Measurements from ENCODE around the gene ADCY9.

Gene ADCY9

DNA sequence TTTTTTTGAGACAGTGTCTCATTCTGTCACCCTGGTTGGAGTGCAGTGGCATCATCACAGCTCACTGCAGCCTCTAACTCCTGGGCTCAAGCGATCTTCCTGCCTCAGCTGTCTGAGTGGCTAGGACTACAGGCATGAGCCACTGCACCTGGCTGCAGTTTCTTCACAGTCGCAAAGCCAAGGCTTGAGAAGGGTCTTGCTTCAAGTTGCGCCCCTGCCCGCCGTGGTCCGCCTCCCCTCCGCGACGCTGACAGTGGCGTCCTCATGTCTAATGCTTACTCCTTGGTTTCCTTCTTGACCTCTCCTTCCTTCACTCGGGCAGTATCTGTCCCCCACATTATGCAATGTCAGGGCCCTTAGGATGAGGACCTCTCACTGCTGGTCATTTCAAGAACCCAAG lies 112.7 kb downstream of the ADCY9 start:
- DNase-seq (ENCODE audit: low spot score), result no peak

DNA sequence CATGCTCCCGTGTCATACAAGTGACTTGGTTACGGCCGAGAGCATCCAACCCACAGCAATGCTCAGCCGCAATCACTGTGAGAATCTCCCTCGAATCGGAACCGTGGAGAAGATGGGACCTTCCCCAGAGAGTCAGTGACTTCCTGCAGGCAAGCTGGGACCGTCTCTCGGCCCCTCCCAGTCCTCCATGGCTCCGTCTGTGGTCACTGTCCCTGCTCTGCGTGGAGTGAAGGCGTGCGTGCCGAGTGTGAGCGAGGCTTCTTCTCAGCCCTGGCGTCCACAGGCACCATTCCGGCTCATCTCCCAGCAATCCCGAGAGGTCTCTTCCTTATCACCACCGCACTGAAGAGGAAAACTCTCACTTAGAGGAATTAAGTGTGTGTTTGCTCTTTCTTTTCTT lies 113.1 kb downstream of the ADCY9 start:
- DNase-seq (ENCODE audit: low spot score), result no peak

DNA sequence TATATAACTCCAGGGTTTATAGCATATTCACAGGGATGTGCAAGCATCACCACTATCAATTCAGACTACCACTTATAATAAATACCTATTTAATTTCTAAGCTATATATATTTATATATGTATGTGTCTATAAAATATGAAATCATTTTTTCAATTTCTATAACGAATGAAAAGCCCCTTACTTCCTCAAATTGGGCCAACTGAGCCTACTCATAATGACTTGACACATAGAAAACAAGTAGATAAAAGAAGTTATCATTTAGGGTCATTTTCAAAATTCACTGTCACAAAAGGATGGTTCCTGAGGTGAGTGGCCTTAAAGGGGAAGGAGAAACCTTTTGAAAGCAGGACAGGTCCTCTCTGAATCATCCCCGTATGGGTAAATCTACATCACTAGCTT lies 114.1 kb downstream of the ADCY9 start:
- DNase-seq (ENCODE audit: low spot score), result no peak

DNA sequence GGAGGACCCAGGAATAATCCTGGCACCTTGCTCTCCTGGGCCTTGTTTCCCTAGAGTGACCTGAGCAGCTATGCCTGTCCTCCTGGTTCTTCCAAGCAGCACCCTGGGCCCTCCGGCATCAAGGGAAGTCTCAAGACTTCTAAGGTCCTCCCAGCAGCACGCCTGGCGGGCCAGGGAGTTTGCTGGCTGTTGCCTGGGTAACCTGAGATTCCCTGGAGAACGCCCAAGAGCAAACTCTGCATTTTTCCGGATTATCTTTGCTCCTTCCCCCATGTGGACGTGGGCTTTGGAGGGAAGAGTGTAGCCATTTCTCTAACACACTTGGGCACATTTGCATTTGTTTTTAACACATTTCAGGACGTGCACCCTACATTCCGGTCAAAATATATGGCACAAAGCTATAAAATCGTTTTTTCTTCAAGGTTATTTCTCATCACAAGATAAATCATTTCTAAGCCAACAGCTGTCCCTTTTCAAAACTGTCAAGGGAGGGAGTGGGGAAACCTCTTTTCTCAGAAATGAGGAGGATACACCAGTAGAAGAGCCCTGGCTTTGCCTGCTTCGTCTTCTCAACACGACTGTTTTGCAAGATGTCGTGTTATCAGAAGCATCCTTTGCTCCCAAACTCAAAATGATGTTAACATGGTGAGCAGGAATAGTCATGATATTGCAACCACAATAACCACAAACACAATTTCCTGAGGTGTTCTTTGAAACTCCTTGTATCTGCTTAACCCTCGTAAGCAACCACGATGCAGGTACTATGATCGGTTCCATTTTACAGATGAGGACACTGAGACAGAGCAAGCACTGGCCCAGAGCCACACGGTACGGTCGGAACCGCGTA lies 116.5 kb downstream of the ADCY9 start:
- no peak for DNase-seq (ENCODE audit: low spot score)

DNA sequence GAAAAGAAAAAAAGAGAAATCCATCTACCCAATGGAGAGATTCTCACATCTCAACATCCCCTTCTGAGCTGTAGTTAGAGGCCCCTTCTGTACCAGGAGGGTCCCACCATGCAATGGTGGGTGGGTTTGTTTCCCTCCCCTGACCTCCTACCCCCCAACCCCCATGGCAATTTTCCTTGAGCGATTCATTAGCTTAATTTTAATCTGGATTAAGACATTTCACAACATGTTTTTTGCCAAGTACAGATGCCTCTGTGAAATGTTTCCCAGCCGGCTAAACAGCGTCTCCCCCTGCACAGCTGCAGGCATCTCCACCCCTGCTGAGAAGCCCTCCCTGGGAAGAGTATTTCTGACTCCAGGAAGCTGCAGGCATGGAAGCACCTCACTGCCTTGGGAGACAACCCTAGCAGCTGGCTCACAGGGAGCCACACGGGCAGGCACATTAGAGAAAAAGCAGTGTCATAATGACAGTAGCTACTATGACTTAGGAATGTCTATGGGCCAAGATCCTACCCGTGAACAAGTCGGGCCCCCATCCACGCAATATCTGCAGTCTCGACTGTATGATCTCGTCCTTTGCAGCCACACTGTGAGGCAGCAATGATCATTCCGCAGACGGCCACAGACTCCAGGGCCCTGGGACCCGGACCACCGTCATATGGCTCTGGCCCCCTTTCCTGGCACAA lies 117.3 kb downstream of the ADCY9 start:
- no peak for DNase-seq (ENCODE audit: low spot score)

DNA sequence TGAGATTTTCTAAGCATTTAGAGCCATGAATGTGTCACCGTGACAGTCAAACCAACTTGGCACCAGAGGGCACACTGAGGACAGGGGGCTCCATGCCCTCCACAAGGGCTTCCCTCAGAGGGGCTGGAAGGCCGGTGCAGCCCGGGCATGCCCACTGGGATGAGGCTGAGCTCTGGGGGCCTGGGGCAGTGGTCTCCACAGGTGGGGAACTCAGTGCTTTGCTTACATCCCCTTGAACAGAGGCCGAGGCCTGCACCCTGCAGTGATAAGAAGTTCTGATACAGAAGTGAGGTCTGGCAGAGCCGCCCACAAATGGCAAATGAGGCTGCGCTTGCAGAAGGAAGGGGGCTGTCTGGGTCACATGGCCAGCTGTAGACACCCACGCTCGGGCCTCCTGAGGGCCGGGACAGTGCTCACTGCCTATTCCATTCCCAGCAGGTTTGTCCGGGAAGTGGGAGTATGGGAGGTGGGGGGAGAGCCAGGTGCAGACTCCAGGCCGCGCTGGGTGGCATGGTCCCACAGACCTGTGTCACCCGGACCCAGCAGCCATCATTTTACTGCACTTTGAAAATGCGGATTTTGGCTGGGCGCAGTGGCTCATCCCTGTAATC lies 118.9 kb downstream of the ADCY9 start:
- DNase-seq (ENCODE audit: low spot score), result no peak

DNA sequence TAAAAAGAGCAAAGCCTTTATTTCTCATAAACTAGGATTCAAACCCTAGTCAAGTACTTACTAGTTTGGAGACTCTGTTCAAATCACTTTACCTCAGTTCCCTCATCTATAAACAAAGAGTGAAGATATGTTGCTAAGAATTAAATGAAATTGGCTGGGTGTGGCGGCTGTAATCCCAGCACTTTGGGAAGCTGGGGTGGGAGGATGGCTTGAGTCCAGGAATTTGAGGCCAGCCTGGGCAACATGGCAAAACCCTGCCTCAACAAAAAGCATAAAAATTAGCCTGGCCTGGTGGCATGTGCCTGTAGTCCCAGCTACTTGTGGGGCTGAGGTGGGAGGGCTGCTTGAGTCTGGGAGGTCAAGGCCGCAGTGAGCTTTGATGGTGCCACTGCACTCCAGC lies 121.2 kb downstream of the ADCY9 start:
- DNase-seq (ENCODE audit: low spot score), result no peak

DNA sequence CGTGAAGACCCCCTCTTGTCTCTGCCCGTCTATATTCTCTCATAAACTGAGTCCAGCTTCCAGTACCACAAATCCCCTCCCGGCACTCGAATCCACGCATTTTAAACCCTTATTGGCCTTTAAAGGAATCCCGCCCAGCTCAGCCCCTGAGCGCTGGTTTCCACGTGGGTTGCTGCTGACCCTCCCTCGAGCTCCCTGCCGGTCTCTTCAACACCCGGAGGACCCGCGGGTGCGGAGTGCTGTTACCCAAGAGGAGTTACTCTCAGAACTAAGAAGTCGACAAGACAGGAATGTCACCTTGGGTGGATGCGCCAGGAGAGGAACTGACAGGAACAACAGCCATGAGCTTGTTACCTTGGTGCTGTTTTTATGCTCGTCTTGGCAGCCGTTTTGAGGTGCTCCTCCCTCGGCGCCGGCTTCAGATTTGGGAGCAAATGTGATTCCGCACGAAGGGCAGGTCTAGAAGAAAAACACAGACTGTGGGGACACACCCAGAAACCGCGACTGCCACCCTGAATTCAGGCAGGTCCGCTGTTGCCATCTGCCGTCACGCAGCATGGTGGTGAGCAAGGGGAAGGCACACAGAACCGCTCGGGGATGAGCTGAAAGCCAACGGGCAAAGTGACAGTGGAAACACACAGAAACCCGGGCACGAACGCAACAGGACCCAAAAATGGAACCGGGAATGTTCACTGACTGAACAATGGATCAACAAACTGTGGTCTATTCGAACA lies 123.0 kb downstream of the ADCY9 start:
- no peak for DNase-seq (ENCODE audit: low spot score)

DNA sequence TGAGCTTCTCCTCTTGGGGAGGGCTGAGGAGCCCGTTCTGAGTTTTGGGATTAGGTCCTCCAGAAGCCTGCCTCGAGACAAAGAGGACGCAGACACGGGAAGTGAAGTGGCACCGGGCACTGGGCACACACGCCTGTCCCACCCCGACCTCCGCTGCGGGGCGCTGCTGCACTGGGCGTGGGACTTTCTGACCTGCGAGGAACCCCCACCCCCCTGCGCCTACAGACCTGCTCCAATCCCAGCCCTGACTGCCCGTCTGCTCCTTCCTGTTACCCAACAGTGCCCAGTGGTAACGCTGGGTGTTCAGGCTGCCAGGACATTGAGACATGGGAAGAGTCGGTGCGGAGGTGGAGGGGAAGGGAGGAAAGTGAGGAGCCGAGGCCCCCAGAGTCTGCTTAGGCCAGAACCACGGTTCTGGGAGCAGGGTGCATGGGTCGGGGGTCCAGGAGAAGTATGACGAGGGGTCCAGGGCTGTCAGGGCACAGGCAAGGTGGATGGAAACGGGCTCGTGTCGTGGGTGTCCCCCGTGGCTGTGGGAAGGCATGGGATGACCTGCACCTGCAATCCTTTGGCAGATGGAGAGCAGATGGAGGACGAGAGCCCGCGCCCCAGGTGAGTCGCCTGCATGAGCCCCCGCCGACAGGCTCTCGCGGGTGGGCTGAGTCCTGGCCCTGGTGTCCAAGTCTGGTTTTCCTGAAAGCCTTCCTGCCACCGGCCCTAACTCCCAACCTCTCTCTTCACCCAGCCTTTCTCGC lies 123.8 kb downstream of the ADCY9 start:
- DNase-seq (ENCODE audit: low spot score), result no peak

DNA sequence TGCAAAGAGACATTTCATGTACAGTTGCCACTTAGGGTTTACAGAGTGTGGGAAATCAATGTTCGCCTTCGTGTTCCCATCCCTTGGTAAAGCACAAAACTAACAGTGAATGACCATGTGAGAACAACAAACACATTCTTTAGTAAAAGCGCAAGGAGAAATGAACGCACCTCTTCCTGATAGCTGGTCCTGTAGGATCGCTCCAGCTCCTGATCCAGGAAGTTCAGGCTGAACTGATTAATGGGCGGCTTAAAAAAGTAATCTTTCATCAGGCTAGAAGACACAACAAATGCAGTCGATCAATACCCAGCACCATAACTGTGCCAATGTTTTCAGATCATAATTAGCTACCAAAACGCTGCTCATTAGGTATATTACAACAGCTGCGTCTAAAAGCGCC lies 127.4 kb downstream of the ADCY9 start:
- no peak for DNase-seq (ENCODE audit: low spot score)

DNA sequence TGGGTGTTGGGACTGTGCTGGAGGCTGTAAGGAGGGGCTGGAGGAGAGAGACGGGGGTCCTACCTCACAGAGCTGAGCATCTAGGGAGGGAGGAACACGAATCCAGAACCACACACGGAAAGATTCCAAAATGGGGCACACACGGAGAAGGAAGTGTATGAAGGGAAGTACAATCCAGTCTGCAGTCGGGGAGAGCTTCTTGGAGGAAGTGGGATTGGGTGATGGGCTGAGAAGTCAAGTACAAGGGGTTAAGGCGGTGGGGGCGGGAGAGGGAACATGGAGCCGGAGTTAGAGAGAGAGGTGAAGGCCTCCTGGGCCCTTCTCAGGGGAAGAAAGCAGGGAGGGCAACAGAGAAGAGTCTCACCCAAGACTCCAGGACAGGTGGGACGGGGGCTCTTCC lies 128.2 kb downstream of the ADCY9 start:
- no peak for DNase-seq (ENCODE audit: low spot score)

DNA sequence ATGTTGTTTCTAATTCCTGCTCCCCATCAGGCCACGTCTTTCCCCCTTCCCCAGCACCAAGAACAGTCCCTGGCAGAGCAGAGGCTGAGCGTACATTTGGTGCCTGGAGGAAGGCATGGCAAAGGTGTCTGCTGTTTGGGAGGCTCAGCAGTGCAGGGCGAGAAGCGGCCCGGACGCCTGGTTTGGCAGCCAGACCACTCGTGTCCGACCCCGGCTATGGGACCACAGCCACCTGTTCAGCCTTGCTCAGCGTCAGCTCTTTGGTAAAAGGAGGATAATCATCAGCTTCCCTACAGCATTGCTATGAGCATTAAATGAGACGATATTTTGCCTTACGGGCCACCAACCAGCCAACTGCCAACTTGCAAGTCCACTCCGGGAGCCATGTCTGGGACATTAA lies 129.0 kb downstream of the ADCY9 start:
- DNase-seq (ENCODE audit: low spot score), result no peak

DNA sequence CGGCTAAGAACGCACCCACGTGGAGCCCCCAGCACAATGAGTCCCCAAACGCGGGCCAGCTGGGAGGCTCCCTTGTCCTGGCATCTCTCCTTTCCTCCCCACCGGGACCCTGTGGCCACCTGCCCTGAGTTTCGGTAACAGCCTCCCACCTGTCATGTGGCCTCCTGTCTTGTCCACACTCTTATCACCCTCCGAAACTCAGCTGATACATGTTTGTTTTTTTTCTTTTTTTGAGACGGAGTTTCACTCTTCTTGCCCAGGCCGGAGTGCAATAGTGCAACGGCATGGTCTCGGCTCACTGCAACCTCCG lies 130.1 kb downstream of the ADCY9 start:
- no peak for DNase-seq (ENCODE audit: low spot score)

DNA sequence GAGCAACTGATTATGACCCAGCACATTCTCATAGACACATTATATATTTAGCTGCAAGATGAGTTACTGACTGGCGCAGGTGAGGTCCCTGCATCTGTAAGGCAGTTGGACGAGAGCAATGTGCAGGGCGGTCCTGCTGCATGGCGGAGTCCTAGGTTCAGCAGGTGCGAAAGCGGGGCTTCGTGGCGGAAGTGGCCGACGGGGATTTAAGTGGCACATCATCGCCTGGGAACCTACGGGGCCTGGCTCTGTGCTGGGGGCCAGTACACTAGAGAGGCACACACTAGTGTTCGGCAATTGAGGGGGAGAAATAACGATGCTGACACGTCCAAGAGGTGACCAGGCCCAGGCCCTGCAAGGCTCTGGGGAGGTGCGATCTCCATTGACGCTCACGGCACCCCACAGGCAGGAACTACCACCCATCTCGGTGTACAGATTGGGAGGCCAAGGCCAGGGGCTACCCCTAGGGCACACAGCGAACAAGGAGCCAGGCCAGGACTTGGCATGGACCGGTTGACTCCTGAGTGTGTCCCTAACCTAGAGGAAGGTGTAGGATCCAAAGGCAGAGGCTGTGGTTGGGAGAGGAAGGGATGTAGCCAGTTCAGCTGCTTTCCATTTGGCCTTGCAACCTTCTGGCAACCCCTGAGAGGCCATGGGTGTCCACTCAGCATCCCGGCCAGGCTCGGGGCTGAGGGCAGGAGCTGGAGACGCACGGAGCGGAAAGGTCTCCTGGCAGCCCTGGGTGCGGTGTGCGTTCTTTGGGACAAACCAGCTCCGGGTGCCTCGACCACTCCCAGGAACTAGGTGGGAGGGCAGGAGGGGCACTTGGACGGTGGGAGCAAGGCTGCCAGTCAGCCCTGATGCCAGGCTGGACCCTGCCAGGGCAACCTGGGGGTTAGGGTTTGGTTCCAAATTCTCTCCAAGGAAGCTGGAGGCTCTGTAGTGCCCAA lies 131.9 kb downstream of the ADCY9 start:
- no peak for DNase-seq (ENCODE audit: low spot score)

DNA sequence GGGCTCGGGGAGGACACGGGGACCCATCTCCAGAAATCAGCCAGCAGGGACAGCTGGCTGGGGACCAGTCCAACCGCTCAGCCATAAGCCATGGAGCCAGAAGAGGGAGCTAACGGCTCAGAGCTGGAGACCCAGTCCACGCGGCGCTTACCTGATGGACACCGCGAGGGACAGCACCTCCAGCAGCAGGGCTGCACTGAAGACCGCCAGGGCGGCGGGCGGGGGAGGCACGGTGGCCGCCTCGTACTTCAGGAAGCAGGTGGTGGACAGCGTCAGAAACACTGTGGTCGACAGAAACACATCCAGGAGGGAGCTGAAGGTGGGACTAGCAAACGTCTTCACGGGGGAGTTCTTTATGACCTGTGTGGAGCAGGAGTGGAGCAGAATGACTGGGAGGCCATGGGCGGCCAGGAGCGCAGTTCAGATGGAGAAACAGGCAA lies 133.1 kb downstream of the ADCY9 start:
- DNase-seq (ENCODE audit: low spot score), result no peak

DNA sequence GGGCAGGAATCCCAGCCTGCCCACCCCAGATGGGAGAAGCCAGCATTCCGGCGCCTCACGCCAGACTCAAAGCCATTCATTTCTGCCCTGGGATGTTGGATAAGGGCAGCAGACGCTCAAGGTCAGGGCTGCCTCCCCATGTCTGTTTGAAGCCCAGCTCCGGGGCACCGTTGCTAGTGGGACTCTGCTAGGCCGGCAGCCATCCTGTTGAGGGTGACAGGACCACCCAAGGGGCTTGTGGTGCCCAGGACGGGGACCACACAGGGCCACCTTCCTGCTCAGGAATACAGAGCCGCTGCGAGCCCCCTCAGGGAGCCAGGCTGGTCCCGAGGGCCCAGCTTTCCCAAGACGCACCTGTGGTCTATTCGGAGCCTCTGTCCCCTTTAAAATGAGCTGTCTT lies 134.0 kb downstream of the ADCY9 start:
- no peak for DNase-seq (ENCODE audit: low spot score)

DNA sequence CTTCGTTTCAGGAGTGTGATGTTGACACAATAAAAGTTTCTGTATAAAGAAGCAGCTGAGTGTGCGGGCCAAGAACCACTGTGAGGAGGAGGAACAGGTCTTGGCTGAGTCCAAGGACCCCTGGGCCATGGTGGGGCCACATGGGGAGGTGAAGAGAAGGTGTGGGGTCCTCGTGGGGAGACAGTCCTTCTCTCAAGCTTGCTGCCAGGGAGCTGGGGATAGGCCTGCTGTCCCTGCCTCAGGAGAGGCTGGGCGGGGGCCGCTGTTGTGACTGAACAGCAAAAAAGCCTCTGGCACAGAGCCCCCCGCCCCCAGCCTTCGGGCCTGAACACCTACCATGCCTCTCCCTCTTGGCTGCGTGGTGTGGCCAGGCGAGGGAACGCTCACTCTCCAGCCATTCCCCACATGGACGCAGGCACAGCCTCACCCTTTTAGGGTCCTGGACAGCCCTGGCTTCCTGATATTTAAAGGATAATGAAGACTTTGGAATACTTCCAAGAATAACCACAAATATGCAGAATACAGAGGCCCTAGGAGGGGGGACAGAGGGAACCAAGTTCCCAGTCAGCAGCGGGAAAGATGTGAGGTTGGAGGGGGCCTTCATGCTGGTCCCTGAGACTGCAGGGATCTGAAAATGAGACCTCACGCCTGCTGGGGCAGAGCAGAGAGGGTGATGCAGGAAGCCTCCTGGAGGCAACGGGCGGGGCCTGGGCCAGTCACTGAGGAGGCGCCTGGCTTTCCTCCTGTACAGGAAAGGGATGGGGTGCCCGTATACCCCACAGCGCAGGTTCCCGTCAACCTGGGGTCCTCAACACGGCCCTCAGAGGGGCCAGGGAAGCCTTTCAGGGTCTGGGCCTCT lies 135.8 kb downstream of the ADCY9 start:
- no peak for DNase-seq (ENCODE audit: low spot score)

DNA sequence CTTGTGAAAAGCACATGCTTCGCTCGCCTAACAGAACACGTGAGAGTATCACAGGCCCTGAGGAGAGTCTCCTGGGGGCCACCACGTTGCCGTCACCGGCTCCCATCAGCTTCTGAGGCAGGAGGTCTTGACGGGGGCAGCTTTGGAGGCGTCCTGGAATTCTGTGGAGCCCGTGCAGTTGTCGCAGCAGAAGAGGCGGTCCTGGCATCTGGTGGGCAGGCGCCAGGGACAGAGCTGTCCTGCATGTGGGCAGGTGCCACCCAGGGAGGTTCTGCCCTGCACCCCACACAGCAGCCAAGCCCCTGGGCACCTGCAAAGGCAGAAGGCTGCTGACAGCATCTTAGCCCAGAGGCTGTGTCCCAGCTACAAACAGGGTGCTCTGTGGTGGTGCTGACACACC lies 136.7 kb downstream of the ADCY9 start:
- DNase-seq (ENCODE audit: low spot score), result no peak

DNA sequence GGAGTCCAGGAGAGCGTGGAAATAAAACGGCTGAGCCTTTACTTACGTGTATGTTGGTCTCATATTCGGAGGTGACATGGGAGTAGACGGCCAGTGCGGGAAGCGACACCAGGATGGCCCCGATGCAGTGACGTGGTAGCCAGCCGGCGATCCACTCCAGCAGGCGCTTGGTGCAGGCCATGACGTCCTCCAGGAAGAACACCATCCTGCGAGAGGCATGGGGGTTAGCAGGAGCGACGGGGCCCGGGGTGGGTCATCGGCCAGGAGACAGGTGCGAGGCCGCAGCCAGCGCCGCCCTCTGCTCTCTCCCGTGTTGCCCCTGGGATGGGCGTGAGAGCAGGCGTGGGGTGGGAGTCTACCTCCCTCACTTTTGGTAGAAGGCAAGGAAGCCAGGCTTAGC lies 137.2 kb downstream of the ADCY9 start:
- no peak for DNase-seq (ENCODE audit: low spot score)

DNA sequence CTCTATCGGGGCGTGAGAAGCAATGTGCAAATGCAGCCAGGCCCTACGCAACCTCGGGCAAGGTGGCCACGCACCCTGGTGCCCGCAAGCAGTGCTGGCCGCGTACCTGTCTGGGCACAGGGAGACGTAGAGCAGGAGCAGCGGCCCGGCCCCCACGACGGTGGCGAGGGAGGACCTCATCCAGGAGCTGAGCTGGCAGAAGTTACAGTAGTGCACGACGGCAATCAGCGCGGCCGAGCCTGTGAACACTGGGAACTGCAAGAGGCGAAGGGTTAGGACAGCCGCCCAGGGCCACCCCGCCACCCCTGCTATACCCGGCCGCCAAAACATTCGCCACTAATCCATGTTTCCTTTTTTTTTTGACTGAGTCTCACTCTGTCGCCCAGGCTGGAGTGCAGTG lies 138.9 kb downstream of the ADCY9 start:
- DNase-seq (ENCODE audit: low spot score), result no peak

Data from putamen (tissue), 1 donor.